Measurements from ENCODE around the gene SPNS3.

Gene SPNS3

GRCh38 chr17:4436381-4436780 is 2.6 kb downstream of the SPNS3 start:
- DNase-seq, result no peak

- DNase-seq, result no peak
Observed at GRCh38 chr17:4436846-4437245, 3.1 kb downstream of the SPNS3 start.

GRCh38 chr17:4438162-4438944 is 4.6 kb downstream of the SPNS3 start:
- no peak for DNase-seq

- no peak for DNase-seq
Observed at GRCh38 chr17:4440021-4440420, 6.3 kb downstream of the SPNS3 start.

- no peak for DNase-seq
Observed at GRCh38 chr17:4440690-4441686, 7.2 kb downstream of the SPNS3 start.

- no peak for DNase-seq
Observed at GRCh38 chr17:4442582-4442981, 8.8 kb downstream of the SPNS3 start.

- DNase-seq, result no peak
Observed at GRCh38 chr17:4443476-4443875, 9.7 kb downstream of the SPNS3 start.

GRCh38 chr17:4444782-4445473 is 11.2 kb downstream of the SPNS3 start:
- peak; percentile 0 for DNase-seq

- DNase-seq, result no peak
Observed at GRCh38 chr17:4445731-4446130, 12.0 kb downstream of the SPNS3 start.

GRCh38 chr17:4446326-4447071 is 12.8 kb downstream of the SPNS3 start:
- no peak for DNase-seq

- DNase-seq, result no peak
Observed at GRCh38 chr17:4448197-4448980, 14.6 kb downstream of the SPNS3 start.

GRCh38 chr17:4449736-4450135 is 16.0 kb downstream of the SPNS3 start:
- no peak for DNase-seq

- DNase-seq, result no peak
Observed at GRCh38 chr17:4450710-4451316, 17.1 kb downstream of the SPNS3 start.

- DNase-seq, result no peak
Observed at GRCh38 chr17:4453812-4454591, 20.3 kb downstream of the SPNS3 start.

GRCh38 chr17:4460661-4461060 is 26.9 kb downstream of the SPNS3 start:
- no peak for DNase-seq

GRCh38 chr17:4463818-4464476 is 30.2 kb downstream of the SPNS3 start:
- DNase-seq, result no peak

GRCh38 chr17:4465786-4466185 is 32.0 kb downstream of the SPNS3 start:
- no peak for DNase-seq

- DNase-seq, result no peak
Observed at GRCh38 chr17:4467287-4467686, 33.5 kb downstream of the SPNS3 start.

GRCh38 chr17:4469552-4469951 is 35.8 kb downstream of the SPNS3 start:
- no peak for DNase-seq

- no peak for DNase-seq
Observed at GRCh38 chr17:4472286-4472685, 38.5 kb downstream of the SPNS3 start.

All from NCI-H2029 (cell line).